Breast epithelium (tissue), 3 donors: ENCODE results near the gene SLC16A9.

ENCODE experiments used
- CTCF ChIP-seq, 3 donors: fragments of 450-650 bp; IDR thresholded peaks; one replicate each; pipeline ENCODE4 v1.5.1; 2016 to 2017; ENCODE audit warnings: antibody characterized with exemption in 3 of 3, mild to moderate bottlenecking in 3 of 3, moderate library complexity in 3 of 3
- POLR2A ChIP-seq: fragments of 450-650 bp; IDR thresholded peaks from one replicate; pipeline ENCODE4 v1.6.1; 2016; ENCODE audit warnings: antibody characterized with exemption, mild to moderate bottlenecking, moderate library complexity

- TF ChIP-seq CTCF (IDR thresholded peaks at IDR 0.05) (no peak), POLR2A (no peak)
Measured at GRCh38 chr10:59666310-59666709, 43.3 kb downstream of the SLC16A9 start.
